Lung (tissue), 12 donors: ENCODE data around the gene GFPT2. TPM values are rescaled to one million over a fixed set of nuclear protein-coding genes. Genes with fewer than 3 reads are reported as not detected.

Experiments
- ATAC-seq: fragments of 200-7000 bp; cut with Tn5 transposase; one replicate; pipeline ENCODE4 v1.9.1; 2020; ENCODE audit warnings: moderate number of reproducible peaks; ENCODE audit not compliant: insufficient read depth, low FRiP score
- DNase-seq, 3 donors: peaks; one replicate each; pipeline ENCODE4 v3.0.0-alpha.2; 2013 to 2017
- H3K27ac ChIP-seq, 2 donors: one replicate each; pipeline ENCODE4 v1.5.1; 2013; ENCODE audit warnings: mild to moderate bottlenecking in 2 of 2, moderate library complexity in 2 of 2, control low read depth in 1 of 2, inconsistent platforms in 1 of 2, low read depth in 1 of 2, low read length in 1 of 2
- H3K27me3 ChIP-seq, 3 donors: one replicate each; pipeline ENCODE4 v1.5.1; 2013; ENCODE audit warnings: low read length in 2 of 3; ENCODE audit not compliant: control insufficient read depth in 3 of 3, insufficient read depth in 3 of 3
- H3K36me3 ChIP-seq, 4 donors: one replicate each; pipeline ENCODE4 v1.5.1; 2013; ENCODE audit warnings: low read length in 4 of 4, mild to moderate bottlenecking in 1 of 4, moderate library complexity in 1 of 4; ENCODE audit not compliant: control insufficient read depth in 4 of 4, insufficient read depth in 4 of 4
- H3K4me1 ChIP-seq, 5 donors: one replicate each; pipeline ENCODE4 v1.5.1; 2013; ENCODE audit warnings: low read length in 5 of 5, mild to moderate bottlenecking in 2 of 5, moderate library complexity in 1 of 5; ENCODE audit not compliant: control insufficient read depth in 5 of 5, insufficient read depth in 5 of 5
- H3K4me3 ChIP-seq: one replicate; pipeline ENCODE4 v1.5.1; 2013; ENCODE audit warnings: mild to moderate bottlenecking, control low read depth, moderate library complexity
- H3K9ac ChIP-seq, 2 donors: one replicate each; pipeline ENCODE4 v1.5.1; 2013; ENCODE audit warnings: low read length in 2 of 2, control low read depth in 1 of 2; ENCODE audit not compliant: insufficient read depth in 1 of 2
- H3K9me3 ChIP-seq, 4 donors: one replicate each; pipeline ENCODE4 v1.5.1; 2013; ENCODE audit warnings: low read length in 3 of 4, mild to moderate bottlenecking in 1 of 4, moderate library complexity in 1 of 4; ENCODE audit not compliant: control insufficient read depth in 4 of 4, insufficient read depth in 3 of 4
- WGBS, 2 donors: extraction: QIAGEN DNeasy Blood & Tissue Kit; methylation state at CpG; one replicate each; pipeline ENCODE4 v1.1.7; 2013; 5-methylcytosine and 5-hydroxymethylcytosine counted together
- polyA plus RNA-seq, 2 donors: library from polyadenylated mRNA; stranded (reverse); fragments of 200-250 nt; gene quantifications; one replicate each; pipeline ENCODE4 v1.2.1, GENCODE V29; 2013
- total RNA-seq, 2 donors: library from RNA; depleted of rRNA in 1 of 2; stranded (reverse); fragments of >200 nt in 1 of 2; gene quantifications; one replicate each; pipeline ENCODE4 v1.2.1, GENCODE V29; 2014 to 2021
- TF ChIP-seq, protein P1 (sequence below): IDR thresholded peaks from 2 replicates; pipeline ENCODE4 v1.5.1; 2012; ENCODE audit warnings: mild to moderate bottlenecking; ENCODE audit errors: control extremely low read depth, extremely low read depth
- donor health status: control.
- donor health status: control.
- donor health status: Bipolar disorder and iron deficiency.
- donor health status: healthy.
- donor health status: DM: yes; HTN: yes; CAD: no.

GFPT2 gene
- total and polyA plus RNA-seq, 4 donors: 11.1 to 26.6 (median 17.3) TPM

- ATAC-seq: no peak
- H3K36me3 ChIP-seq: no peaks in the 10 kb centered on the region
- H3K27ac ChIP-seq: no peak overlapping the region
- WGBS, 2 donors: 79 to 84% methylated on average over 9 of the region's 9 CpGs
- H3K9me3 ChIP-seq: peaks cover 0 to 6% (median 3%) of the 10 kb centered on the region in 4 donors
- no peak overlapping the region for H3K4me3 ChIP-seq
- no peak for DNase-seq
- no peak overlapping the region for H3K9ac ChIP-seq
- TF ChIP-seq, protein P1, sequence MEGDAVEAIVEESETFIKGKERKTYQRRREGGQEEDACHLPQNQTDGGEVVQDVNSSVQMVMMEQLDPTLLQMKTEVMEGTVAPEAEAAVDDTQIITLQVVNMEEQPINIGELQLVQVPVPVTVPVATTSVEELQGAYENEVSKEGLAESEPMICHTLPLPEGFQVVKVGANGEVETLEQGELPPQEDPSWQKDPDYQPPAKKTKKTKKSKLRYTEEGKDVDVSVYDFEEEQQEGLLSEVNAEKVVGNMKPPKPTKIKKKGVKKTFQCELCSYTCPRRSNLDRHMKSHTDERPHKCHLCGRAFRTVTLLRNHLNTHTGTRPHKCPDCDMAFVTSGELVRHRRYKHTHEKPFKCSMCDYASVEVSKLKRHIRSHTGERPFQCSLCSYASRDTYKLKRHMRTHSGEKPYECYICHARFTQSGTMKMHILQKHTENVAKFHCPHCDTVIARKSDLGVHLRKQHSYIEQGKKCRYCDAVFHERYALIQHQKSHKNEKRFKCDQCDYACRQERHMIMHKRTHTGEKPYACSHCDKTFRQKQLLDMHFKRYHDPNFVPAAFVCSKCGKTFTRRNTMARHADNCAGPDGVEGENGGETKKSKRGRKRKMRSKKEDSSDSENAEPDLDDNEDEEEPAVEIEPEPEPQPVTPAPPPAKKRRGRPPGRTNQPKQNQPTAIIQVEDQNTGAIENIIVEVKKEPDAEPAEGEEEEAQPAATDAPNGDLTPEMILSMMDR: no peak
- H3K4me1 ChIP-seq: no peaks in the 10 kb centered on the region
- no peaks in the 10 kb centered on the region for H3K27me3 ChIP-seq
Measured at GRCh38 chr5:180400416-180400815, 47.3 kb upstream of the GFPT2 start.

- H3K4me3 ChIP-seq: no peak overlapping the region
- TF ChIP-seq, protein P1: no peak
- H3K4me1 ChIP-seq: no peaks in the 10 kb centered on the region
- H3K27me3 ChIP-seq: no peaks in the 10 kb centered on the region
- H3K9me3 ChIP-seq: peaks cover 0 to 6% (median 3%) of the 10 kb centered on the region in 4 donors
- no peak for DNase-seq
- no peak for ATAC-seq
- H3K9ac ChIP-seq: no peak overlapping the region
- H3K36me3 ChIP-seq: no peaks in the 10 kb centered on the region
- WGBS, 2 donors: 89 to 91% methylated on average over 20 of the region's 20 CpGs
- no peak overlapping the region for H3K27ac ChIP-seq
Measured at GRCh38 chr5:180399401-180400215, 46.5 kb upstream of the GFPT2 start.

DNA sequence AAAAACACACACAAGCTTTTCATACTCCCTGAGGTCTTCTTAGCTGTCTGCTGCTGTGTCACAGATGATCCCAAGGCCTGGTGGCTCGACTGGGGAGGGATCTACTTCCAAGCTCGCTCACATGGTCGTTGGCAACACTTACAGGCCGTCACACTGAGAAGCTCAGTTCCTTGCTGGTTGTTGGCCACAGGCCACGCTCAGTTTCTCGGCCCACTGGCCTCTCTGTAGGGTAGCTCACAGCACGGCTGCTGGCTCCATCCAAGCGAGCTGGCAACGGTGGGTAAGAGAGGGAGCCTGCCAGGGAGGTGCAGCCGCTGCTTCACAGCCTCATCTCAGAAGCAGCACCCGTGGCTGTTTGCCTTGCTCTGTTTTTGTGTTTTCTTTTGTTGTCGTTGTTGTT, 43.8 kb upstream of the GFPT2 start:
- H3K27ac ChIP-seq: no peak overlapping the region
- TF ChIP-seq, protein P1: no peak
- H3K9me3 ChIP-seq: peaks cover 0 to 4% (median 3%) of the 10 kb centered on the region in 4 donors
- H3K4me1 ChIP-seq: no peaks in the 10 kb centered on the region
- no peaks in the 10 kb centered on the region for H3K36me3 ChIP-seq
- WGBS, 2 donors: 78 to 85% methylated on average over 12 of the region's 12 CpGs
- ATAC-seq (no peak), DNase-seq (peak in 1 of 3 donors; percentile 15)
- H3K9ac ChIP-seq: no peak overlapping the region
- no peak overlapping the region for H3K4me3 ChIP-seq
- H3K27me3 ChIP-seq: no peaks in the 10 kb centered on the region
